Endothelial cell of umbilical vein (primary cell): ENCODE measurements around the gene TLE1. TPM values are rescaled to one million over a fixed set of nuclear protein-coding genes. Genes with fewer than 3 reads are reported as not detected.

Experiments
- BruUV-seq: library from RNA; stranded (reverse); fragments of 400-500 nt; replicated peaks from 2 replicates; lab custom pipeline; 2021; lab: Mats Ljungman, UMichigan
- CTCF ChIA-PET: fragments of 300-600, 350-600 bp; sonication (Branson Sonifier 250); formaldehyde crosslinking; loops from one replicate; lab custom pipeline; 2021; ENCODE audit warnings: antibody characterized with exemption, inconsistent platforms; lab: Charles Lee
- POLR2A ChIA-PET: fragments of 300-600, 350-600 bp; sonication (Branson Sonifier 250); formaldehyde crosslinking; loops from one replicate; lab custom pipeline; 2021; ENCODE audit warnings: antibody characterized with exemption, inconsistent platforms; lab: Charles Lee
- DNase-seq: peaks from one replicate; pipeline ENCODE4 v3.0.0-alpha.2; 2011; ENCODE audit warnings: low read depth, low spot score
- FAIRE-seq: peaks from 2 replicates; lab custom pipeline; 2011; peaks lifted over from hg19 to GRCh38; lab: Jason Lieb, UNC
- H2AFZ ChIP-seq: 2 replicates; pipeline ENCODE4 v1.6.0; 2012; ENCODE audit warnings: low read depth, low read length, control low read depth, inconsistent platforms
- H3K27ac ChIP-seq: 2 replicates; pipeline ENCODE4 v1.5.1; 2011; ENCODE audit warnings: low read depth, mild to moderate bottlenecking, control low read depth, low read length, moderate library complexity; ENCODE audit not compliant: insufficient read depth
- H3K27me3 ChIP-seq, 2 experiments: 2 replicates each; pipeline versions ENCODE4 v1.6.0 to v1.6.1; 2011; ENCODE audit warnings: low read length in 2 of 2, mixed read lengths in 1 of 2; ENCODE audit not compliant: control insufficient read depth in 2 of 2, insufficient read depth in 2 of 2
- H3K36me3 ChIP-seq, 2 experiments: 2 replicates in 1 of 2; 3 replicates in 1 of 2; pipeline ENCODE4 v1.5.1; 2011; ENCODE audit warnings: low read length in 2 of 2, mild to moderate bottlenecking in 1 of 2, moderate library complexity in 1 of 2; ENCODE audit not compliant: control insufficient read depth in 2 of 2, insufficient read depth in 2 of 2; ENCODE audit errors: extremely low read depth in 1 of 2
- H3K4me1 ChIP-seq: 3 replicates; pipeline ENCODE4 v1.5.1; 2011; ENCODE audit warnings: mild to moderate bottlenecking, low read length; ENCODE audit not compliant: control insufficient read depth, insufficient read depth; ENCODE audit errors: extremely low read depth
- H3K4me2 ChIP-seq: 2 replicates; pipeline ENCODE4 v1.6.1; 2011; ENCODE audit warnings: low read length, control low read depth, mixed read lengths; ENCODE audit not compliant: insufficient read depth
- H3K4me3 ChIP-seq, 3 experiments: fragments of 200-600 bp in 1 of 3; sonication (generic), shearing (Covaris generic) in 1 of 3; replicated peaks in 1 of 3; 2 replicates each; pipeline ENCODE4 v1.5.1; 2011 to 2016; ENCODE audit warnings: control low read depth in 3 of 3, low read length in 3 of 3, mild to moderate bottlenecking in 2 of 3, inconsistent platforms in 1 of 3, low read depth in 1 of 3, moderate library complexity in 1 of 3; ENCODE audit not compliant: insufficient read depth in 1 of 3
- H3K79me2 ChIP-seq: 2 replicates; pipeline ENCODE4 v1.6.0; 2012; ENCODE audit warnings: low read length, inconsistent platforms; ENCODE audit not compliant: control insufficient read depth, insufficient read depth
- H3K9ac ChIP-seq: replicated peaks from 2 replicates; pipeline ENCODE3; 2011; ENCODE audit warnings: low read length, control low read depth; ENCODE audit not compliant: insufficient read depth; ENCODE audit errors: extremely low read depth
- H3K9me1 ChIP-seq: replicated peaks from 3 replicates; pipeline ENCODE4 v1.6.0; 2011; ENCODE audit warnings: mild to moderate bottlenecking, low read length; ENCODE audit not compliant: control insufficient read depth, insufficient read depth; ENCODE audit errors: extremely low read depth
- H3K9me3 ChIP-seq: replicated peaks from 2 replicates; pipeline ENCODE4 v1.5.1; 2012; ENCODE audit warnings: low read length, inconsistent platforms; ENCODE audit not compliant: control insufficient read depth, insufficient read depth
- H4K20me1 ChIP-seq: replicated peaks from 2 replicates; pipeline ENCODE3; 2011; ENCODE audit warnings: mild to moderate bottlenecking, low read length; ENCODE audit not compliant: control insufficient read depth, insufficient read depth; ENCODE audit errors: extremely low read depth
- GATA2 ChIP-seq: IDR thresholded peaks from 2 replicates; pipeline ENCODE4 v1.7.0; 2011; ENCODE audit warnings: low read depth, mild to moderate bottlenecking, moderate library complexity, mixed read lengths, low read length; ENCODE audit not compliant: insufficient read length, insufficient read depth
- JUN ChIP-seq: IDR thresholded peaks from 2 replicates; pipeline ENCODE4 v1.6.1; 2011; ENCODE audit warnings: borderline replicate concordance, low read depth; ENCODE audit not compliant: insufficient read length, insufficient read depth
- POLR2AphosphoS5 ChIP-seq: IDR thresholded peaks from 2 replicates; pipeline ENCODE4 v1.6.1; 2012; ENCODE audit warnings: low read depth, mild to moderate bottlenecking, control low read depth, low read length, moderate library complexity; ENCODE audit not compliant: insufficient read depth
- dilution Hi-C: fragments of 300-500 bp; cut with MboI; formaldehyde crosslinking; loops from one replicate; pipeline ENCODE4 v1.15.0; 2019; ENCODE audit warnings: low sequenced_read_pairs; ENCODE audit not compliant: extremely low pct_ligation_motif_present
- intact Hi-C: fragments of 100-400 bp; cut with micrococcal nuclease; formaldehyde crosslinking; loops from one replicate; pipeline ENCODE4 v1.10.0; 2022
- polyA plus RNA-seq, 4 experiments: library from polyadenylated mRNA; depleted of rRNA in 3 of 4; stranded (reverse) in 3 of 4; unstranded in 1 of 4; fragments of >200 nt; gene quantifications; 2 replicates each; pipeline versions ENCODE4 v1.2.1 to v1.2.3, GENCODE V29; 2011 to 2012; ENCODE audit warnings: missing spikeins in 1 of 4
- total RNA-seq: library from RNA; stranded (reverse); gene quantifications from 2 replicates; pipeline ENCODE4 v1.2.3, GENCODE V29; 2021
- TF ChIP-seq, protein P1 (sequence below): IDR thresholded peaks from 2 replicates; pipeline ENCODE4 v1.6.1; 2011; ENCODE audit not compliant: insufficient read depth, insufficient read length
- TF ChIP-seq, protein P2 (sequence below), 2 donors: IDR thresholded peaks; 1 replicate in 1 of 2; 2 replicates in 1 of 2; pipeline ENCODE4 v1.5.1; 2011; ENCODE audit warnings: low read length in 2 of 2, mild to moderate bottlenecking in 2 of 2, moderate library complexity in 2 of 2, control low read depth in 1 of 2, inconsistent platforms in 1 of 2, low read depth in 1 of 2; ENCODE audit not compliant: insufficient read depth in 1 of 2; ENCODE audit errors: extremely low read depth in 1 of 2

The TLE1 gene
- total and polyA plus RNA-seq, 2 donors (not counting 3 experiments of a cell fraction or from before 2014, with no cell fraction given) = 55.0 to 58.2 TPM

DNA sequence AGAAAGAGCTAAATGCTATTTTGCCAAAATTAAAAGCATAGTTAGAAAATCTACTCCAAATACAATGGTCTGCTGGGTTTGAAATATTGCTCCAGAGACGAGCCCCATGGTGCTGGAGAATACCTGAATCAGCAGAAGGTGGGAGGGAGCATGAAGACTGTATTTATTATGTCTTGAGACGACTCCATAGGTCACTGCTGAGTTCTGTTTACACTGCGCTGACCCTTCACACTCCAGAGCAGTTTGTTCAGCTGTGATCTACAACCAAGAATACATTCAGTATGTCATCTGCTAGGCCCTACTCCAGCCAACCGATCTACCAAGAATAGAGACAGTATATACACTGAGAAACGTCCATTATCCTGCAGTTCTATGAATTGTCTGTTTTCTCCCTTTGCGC is 150.5 kb downstream of the TLE1 start:
- no peak overlapping the region for H3K27ac ChIP-seq
- no peaks in the 10 kb centered on the region for H3K36me3 ChIP-seq
- no peak overlapping the region for H3K4me2 ChIP-seq
- ChIA-PET CTCF (interaction anchor here (1.2 to 1.5 kb wide), 2 partner anchors 14 to 59 kb away, joined by 3 to 4 read pairs; no protein-coding TSS in a partner anchor), POLR2A (interaction anchor here (0.6 kb wide), 1 partner anchor 9 kb away, joined by 3 read pairs; no protein-coding TSS in a partner anchor)
- H3K4me3 ChIP-seq = no peak overlapping the region
- intact Hi-C loops = no loop called here
- H3K9me3 ChIP-seq = no peaks in the 10 kb centered on the region
- TF ChIP-seq POLR2AphosphoS5 (no peak), GATA2 (no peak), JUN (no peak)
- TF ChIP-seq, protein P1, sequence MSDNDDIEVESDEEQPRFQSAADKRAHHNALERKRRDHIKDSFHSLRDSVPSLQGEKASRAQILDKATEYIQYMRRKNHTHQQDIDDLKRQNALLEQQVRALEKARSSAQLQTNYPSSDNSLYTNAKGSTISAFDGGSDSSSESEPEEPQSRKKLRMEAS = no peak
- TF ChIP-seq, protein P2, sequence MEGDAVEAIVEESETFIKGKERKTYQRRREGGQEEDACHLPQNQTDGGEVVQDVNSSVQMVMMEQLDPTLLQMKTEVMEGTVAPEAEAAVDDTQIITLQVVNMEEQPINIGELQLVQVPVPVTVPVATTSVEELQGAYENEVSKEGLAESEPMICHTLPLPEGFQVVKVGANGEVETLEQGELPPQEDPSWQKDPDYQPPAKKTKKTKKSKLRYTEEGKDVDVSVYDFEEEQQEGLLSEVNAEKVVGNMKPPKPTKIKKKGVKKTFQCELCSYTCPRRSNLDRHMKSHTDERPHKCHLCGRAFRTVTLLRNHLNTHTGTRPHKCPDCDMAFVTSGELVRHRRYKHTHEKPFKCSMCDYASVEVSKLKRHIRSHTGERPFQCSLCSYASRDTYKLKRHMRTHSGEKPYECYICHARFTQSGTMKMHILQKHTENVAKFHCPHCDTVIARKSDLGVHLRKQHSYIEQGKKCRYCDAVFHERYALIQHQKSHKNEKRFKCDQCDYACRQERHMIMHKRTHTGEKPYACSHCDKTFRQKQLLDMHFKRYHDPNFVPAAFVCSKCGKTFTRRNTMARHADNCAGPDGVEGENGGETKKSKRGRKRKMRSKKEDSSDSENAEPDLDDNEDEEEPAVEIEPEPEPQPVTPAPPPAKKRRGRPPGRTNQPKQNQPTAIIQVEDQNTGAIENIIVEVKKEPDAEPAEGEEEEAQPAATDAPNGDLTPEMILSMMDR (IDR thresholded peaks at IDR 0.05; ENCODE audit: extremely low read depth in 1 of 2, insufficient read depth in 1 of 2, low read depth in 1 of 2, low read length in 2 of 2) = no peak
- H3K79me2 ChIP-seq = no peaks in the 10 kb centered on the region
- H4K20me1 ChIP-seq = no peaks in the 10 kb centered on the region
- DNase-seq (no peak), FAIRE-seq (no peak)
- BruUV-seq = no TSS peak
- H3K9ac ChIP-seq = no peak overlapping the region
- dilution Hi-C loops = no loop called here
- peaks cover 4% of the 10 kb centered on the region for H3K4me1 ChIP-seq
- H2AFZ ChIP-seq = no peak overlapping the region
- no peaks in the 10 kb centered on the region for H3K27me3 ChIP-seq
- no peaks in the 10 kb centered on the region for H3K9me1 ChIP-seq
